ENCODE measurements around the gene PPP2R2C.

DNA sequence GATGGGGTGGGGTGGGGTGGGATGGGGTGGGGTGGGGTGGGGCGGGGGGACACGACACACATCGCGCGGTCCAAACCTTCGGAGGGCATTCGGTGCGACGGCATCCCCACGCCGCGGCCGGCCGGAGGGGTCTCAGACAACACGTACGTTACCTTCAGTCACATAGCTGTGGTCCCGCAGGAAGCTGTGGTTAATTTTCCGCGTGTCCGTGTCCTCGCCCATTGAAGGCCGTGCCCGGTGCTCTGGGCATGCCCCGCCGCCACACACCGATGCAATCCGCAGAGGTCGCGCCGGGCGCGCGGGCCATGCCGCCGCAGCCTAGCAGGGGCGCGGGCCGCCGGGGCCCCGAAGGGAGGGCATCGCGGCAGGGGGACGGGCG is 417 bp downstream of the PPP2R2C start:
- TF ChIP-seq, protein P1, sequence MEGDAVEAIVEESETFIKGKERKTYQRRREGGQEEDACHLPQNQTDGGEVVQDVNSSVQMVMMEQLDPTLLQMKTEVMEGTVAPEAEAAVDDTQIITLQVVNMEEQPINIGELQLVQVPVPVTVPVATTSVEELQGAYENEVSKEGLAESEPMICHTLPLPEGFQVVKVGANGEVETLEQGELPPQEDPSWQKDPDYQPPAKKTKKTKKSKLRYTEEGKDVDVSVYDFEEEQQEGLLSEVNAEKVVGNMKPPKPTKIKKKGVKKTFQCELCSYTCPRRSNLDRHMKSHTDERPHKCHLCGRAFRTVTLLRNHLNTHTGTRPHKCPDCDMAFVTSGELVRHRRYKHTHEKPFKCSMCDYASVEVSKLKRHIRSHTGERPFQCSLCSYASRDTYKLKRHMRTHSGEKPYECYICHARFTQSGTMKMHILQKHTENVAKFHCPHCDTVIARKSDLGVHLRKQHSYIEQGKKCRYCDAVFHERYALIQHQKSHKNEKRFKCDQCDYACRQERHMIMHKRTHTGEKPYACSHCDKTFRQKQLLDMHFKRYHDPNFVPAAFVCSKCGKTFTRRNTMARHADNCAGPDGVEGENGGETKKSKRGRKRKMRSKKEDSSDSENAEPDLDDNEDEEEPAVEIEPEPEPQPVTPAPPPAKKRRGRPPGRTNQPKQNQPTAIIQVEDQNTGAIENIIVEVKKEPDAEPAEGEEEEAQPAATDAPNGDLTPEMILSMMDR (IDR thresholded peaks at IDR 0.05) = no peak
- TF ChIP-seq POLR2A (IDR thresholded peaks at IDR 0.05; ENCODE audit: low read depth) (no peak), EP300 (IDR thresholded peaks at IDR 0.05) (no peak), POLR2AphosphoS5 (IDR thresholded peaks at IDR 0.05) (no peak)
